ENCODE data around the gene ME2.

- TF ChIP-seq CTCF (IDR thresholded peaks at IDR 0.05), result no peak
- no peak for TF ChIP-seq POLR2A (IDR thresholded peaks at IDR 0.05)
These were observed 56.7 kb downstream of the ME2 start for GRCh38 chr18:50935493-50936191.

Data from tibial nerve (tissue), 3 donors.